Sigmoid colon (tissue), 7 donors: ENCODE measurements around the gene PPP1CB. TPM values are rescaled to one million over a fixed set of nuclear protein-coding genes. Genes with fewer than 3 reads are reported as not detected.

Experiments
- DNase-seq: peaks from one replicate; pipeline ENCODE4 v3.0.0-alpha.2; 2019
- H3K27ac ChIP-seq, 4 donors: fragments of 200-600 bp; sonication (generic); one replicate each; pipeline ENCODE4 v1.5.1; 2016 to 2019; ENCODE audit warnings: mild to moderate bottlenecking in 1 of 4
- H3K27me3 ChIP-seq, 3 donors: fragments of 200-600 bp; sonication (generic); one replicate each; pipeline ENCODE4 v1.5.1; 2019; ENCODE audit warnings: mild to moderate bottlenecking in 1 of 3
- H3K36me3 ChIP-seq, 4 donors: fragments of 200-600 bp; sonication (generic); one replicate each; pipeline ENCODE4 v1.5.1; 2016 to 2019
- H3K4me1 ChIP-seq, 4 donors: fragments of 200-600 bp; sonication (generic); one replicate each; pipeline ENCODE4 v1.5.1; 2017 to 2019
- H3K4me3 ChIP-seq, 4 donors: fragments of 200-600 bp; sonication (generic); one replicate each; pipeline ENCODE4 v1.5.1; 2017 to 2019; ENCODE audit warnings: mild to moderate bottlenecking in 2 of 4, moderate library complexity in 1 of 4
- H3K9me3 ChIP-seq, 4 donors: fragments of 200-600 bp in 3 of 4; sonication (generic) in 3 of 4; one replicate each; pipeline versions ENCODE4 v1.5.1 to v1.6.1; 2013 to 2019
- EP300 ChIP-seq, 4 donors: sonication (generic); formaldehyde crosslinking; IDR thresholded peaks; one replicate each; pipeline ENCODE4 v1.6.1; 2017; ENCODE audit warnings: antibody characterized with exemption in 4 of 4
- POLR2A ChIP-seq, 2 donors: fragments of 450-650 bp; IDR thresholded peaks; one replicate each; pipeline ENCODE4 v1.6.1; 2016; ENCODE audit warnings: antibody characterized with exemption in 2 of 2, mild to moderate bottlenecking in 2 of 2, moderate library complexity in 2 of 2
- POLR2AphosphoS5 ChIP-seq, 4 donors: sonication (generic); formaldehyde crosslinking; IDR thresholded peaks; one replicate each; pipeline ENCODE4 v1.6.1; 2017; ENCODE audit warnings: antibody characterized with exemption in 4 of 4
- WGBS, 2 donors: extraction: QIAGEN DNeasy Blood & Tissue Kit; methylation state at CpG; one replicate each; pipeline ENCODE4 v1.1.7; 2013; 5-methylcytosine and 5-hydroxymethylcytosine counted together
- intact Hi-C: fragments of 100-400 bp; cut with DNase I; formaldehyde crosslinking; loops from one replicate; pipeline ENCODE4 v1.15.1; 2023
- polyA plus RNA-seq, 3 donors: library from polyadenylated mRNA; stranded (reverse); fragments of 200-250 nt; gene quantifications; one replicate each; pipeline ENCODE4 v1.2.3, GENCODE V29; 2013
- total RNA-seq, 4 donors: library from RNA; depleted of rRNA; stranded (reverse); fragments of >200 nt; gene quantifications; one replicate each; pipeline ENCODE4 v1.1.0, GENCODE V29; 2016
- TF ChIP-seq, protein P1 (sequence below), 4 experiments: fragments of 450-650 bp in 3 of 4; fragments of 200-600 bp in 1 of 4; IDR thresholded peaks; one replicate each; pipeline ENCODE4 v1.5.1; 2016 to 2019; ENCODE audit warnings: antibody characterized with exemption in 4 of 4, mild to moderate bottlenecking in 3 of 4, moderate library complexity in 2 of 4
- donor health status: healthy with polysubstance abuse.
- donor health status: Bipolar disorder and iron deficiency.
- donor health status: healthy.

The PPP1CB gene
- total RNA-seq (100 to 1,000 TPM; 446 to 567 (median 515) TPM), polyA plus RNA-seq (100 to 1,000 TPM in 2 of 3 donors, 10 to 100 TPM in 1; 88.7 to 136 (median 112) TPM)

DNA sequence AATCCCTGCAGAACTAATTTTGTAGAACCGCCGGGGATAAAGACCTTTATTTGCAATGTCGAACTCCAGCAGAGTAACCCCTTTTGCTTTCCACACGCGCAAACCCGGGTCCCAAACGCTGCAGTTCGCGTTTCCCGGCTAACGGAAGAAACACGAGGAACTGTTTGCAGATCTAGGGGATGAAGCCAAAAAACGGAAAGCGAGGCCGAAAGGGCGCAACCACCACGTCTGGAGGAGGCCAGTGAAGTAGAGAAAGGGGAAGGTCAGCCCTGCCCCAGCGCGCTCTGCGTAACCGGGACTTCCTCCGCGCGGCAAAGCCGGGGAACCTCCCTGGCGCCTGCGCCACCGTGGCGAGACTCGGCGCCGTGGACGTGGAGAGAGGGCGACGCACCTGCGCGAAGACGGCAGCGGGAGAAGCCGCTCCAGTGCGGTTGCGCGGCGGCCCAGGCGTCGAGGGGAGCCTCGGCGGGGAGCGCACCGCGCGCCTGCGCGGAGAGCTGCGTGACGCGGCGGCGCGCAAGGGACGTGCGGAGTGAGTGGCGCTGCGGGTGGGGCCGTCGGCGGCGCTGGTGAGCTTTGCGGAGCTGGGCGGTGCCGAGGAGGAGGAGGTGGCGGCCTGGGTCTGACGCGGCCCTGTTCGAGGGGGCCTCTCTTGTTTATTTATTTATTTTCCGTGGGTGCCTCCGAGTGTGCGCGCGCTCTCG, at the start of gene PPP1CB:
TSS of gene PPP1CB (plus strand) at position 579 of the 704 bp plus-strand sequence. CDS start 295 bp downstream, outside the sequence.
- intact Hi-C loops = loop anchor here (1.0 to 5.0 kb wide), 3 partner anchors 34 to 121 kb away; partner anchors contain the start of gene TRMT61B
- 0% methylated on average over 81 of the region's 81 CpGs for WGBS, 2 donors
- peak; percentile 98 for DNase-seq
- Histone ChIP-seq H3K36me3 (no peaks in the 10 kb centered on the region), H3K4me1 (peaks cover 0 to 43% (median 36%) of the 10 kb centered on the region in 4 donors), H3K27me3 (no peaks in the 10 kb centered on the region), H3K9me3 (no peaks in the 10 kb centered on the region), H3K27ac (peak within 1 kb of the TSS; percentile 99 to 100 (median 100)), H3K4me3 (peak within 1 kb of the TSS; percentile 91 to 99 (median 92))
- TF ChIP-seq EP300 (IDR thresholded peaks at IDR 0.05) (peak in 1 of 4 donors; percentile 53), POLR2AphosphoS5 (IDR thresholded peaks at IDR 0.05) (peak; percentile 91 to 96 (median 95)), POLR2A (IDR thresholded peaks at IDR 0.05) (peak; percentile 90 to 92)
- TF ChIP-seq, protein P1, sequence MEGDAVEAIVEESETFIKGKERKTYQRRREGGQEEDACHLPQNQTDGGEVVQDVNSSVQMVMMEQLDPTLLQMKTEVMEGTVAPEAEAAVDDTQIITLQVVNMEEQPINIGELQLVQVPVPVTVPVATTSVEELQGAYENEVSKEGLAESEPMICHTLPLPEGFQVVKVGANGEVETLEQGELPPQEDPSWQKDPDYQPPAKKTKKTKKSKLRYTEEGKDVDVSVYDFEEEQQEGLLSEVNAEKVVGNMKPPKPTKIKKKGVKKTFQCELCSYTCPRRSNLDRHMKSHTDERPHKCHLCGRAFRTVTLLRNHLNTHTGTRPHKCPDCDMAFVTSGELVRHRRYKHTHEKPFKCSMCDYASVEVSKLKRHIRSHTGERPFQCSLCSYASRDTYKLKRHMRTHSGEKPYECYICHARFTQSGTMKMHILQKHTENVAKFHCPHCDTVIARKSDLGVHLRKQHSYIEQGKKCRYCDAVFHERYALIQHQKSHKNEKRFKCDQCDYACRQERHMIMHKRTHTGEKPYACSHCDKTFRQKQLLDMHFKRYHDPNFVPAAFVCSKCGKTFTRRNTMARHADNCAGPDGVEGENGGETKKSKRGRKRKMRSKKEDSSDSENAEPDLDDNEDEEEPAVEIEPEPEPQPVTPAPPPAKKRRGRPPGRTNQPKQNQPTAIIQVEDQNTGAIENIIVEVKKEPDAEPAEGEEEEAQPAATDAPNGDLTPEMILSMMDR (IDR thresholded peaks at IDR 0.05) = no peak

DNA sequence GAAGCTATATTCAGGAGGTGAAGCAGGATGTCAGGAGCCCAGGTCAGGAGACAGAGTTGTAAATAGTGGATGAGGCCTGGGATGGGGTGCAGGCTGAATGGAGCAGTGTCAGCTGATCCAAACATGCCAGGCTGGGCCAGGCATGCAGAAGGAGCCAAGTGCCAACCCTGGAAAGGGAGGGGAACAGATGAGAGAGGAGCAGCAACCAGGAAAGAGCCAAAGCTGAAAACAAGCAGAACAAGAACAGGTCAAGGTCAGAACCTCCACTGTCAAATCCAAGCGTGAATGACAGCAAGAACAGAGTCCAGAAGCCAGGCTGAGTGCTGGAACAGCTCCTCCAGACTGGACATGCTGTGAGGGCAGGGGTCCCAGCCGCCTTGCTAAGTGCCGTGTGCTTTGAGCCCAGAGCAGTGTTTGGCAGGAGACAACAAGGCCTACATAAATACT, 49.2 kb upstream of the PPP1CB start:
- Histone ChIP-seq H3K27me3 (no peaks in the 10 kb centered on the region), H3K27ac (peak overlapping the region; percentile 58 to 71 (median 65)), H3K9me3 (no peaks in the 10 kb centered on the region), H3K36me3 (no peaks in the 10 kb centered on the region), H3K4me3 (no peak overlapping the region), H3K4me1 (peaks cover 0 to 17% (median 13%) of the 10 kb centered on the region in 4 donors)
- TF ChIP-seq EP300 (IDR thresholded peaks at IDR 0.05) (peak in 1 of 4 donors; percentile 66), POLR2AphosphoS5 (IDR thresholded peaks at IDR 0.05) (peak in 3 of 4 donors; percentile 24 to 49 (median 39)), POLR2A (IDR thresholded peaks at IDR 0.05) (no peak)
- TF ChIP-seq, protein P1 (IDR thresholded peaks at IDR 0.05) = no peak
- intact Hi-C loops = no loop called here
- 72 to 81% methylated on average over 3 of the region's 3 CpGs for WGBS, 2 donors
- peak; percentile 83 for DNase-seq

GRCh38 chr2:28702878-28703277, 48.8 kb upstream of the PPP1CB start:
- TF ChIP-seq, protein P1 (IDR thresholded peaks at IDR 0.05) = no peak
- no peak for TF ChIP-seq EP300 (IDR thresholded peaks at IDR 0.05)
- no peak for TF ChIP-seq POLR2A (IDR thresholded peaks at IDR 0.05)
- TF ChIP-seq POLR2AphosphoS5 (IDR thresholded peaks at IDR 0.05) = no peak
- 91 to 95% methylated on average over 8 of the region's 8 CpGs for WGBS, 2 donors
- H3K4me1 ChIP-seq = peaks cover 0 to 21% (median 18%) of the 10 kb centered on the region in 4 donors
- no peak overlapping the region for H3K4me3 ChIP-seq
- intact Hi-C loops = no loop called here
- no peak for DNase-seq
- peak overlapping the region; percentile 58 to 71 (median 65) for H3K27ac ChIP-seq
- no peaks in the 10 kb centered on the region for H3K36me3 ChIP-seq
- no peaks in the 10 kb centered on the region for H3K9me3 ChIP-seq
- no peaks in the 10 kb centered on the region for H3K27me3 ChIP-seq

- H3K4me3 ChIP-seq = no peak overlapping the region
- DNase-seq = no peak
- no peak overlapping the region for H3K27ac ChIP-seq
- H3K27me3 ChIP-seq = no peaks in the 10 kb centered on the region
- no peaks in the 10 kb centered on the region for H3K36me3 ChIP-seq
- peaks cover 0 to 24% (median 20%) of the 10 kb centered on the region in 4 donors for H3K4me1 ChIP-seq
- intact Hi-C loops = no loop called here
- 93 to 94% methylated on average over 4 of the region's 4 CpGs for WGBS, 2 donors
- no peaks in the 10 kb centered on the region for H3K9me3 ChIP-seq
- TF ChIP-seq EP300 (IDR thresholded peaks at IDR 0.05) = no peak
- no peak for TF ChIP-seq POLR2A (IDR thresholded peaks at IDR 0.05)
- TF ChIP-seq POLR2AphosphoS5 (IDR thresholded peaks at IDR 0.05) = no peak
- TF ChIP-seq, protein P1 (IDR thresholded peaks at IDR 0.05) = no peak
Measured at GRCh38 chr2:28704621-28705020, 47.0 kb upstream of the PPP1CB start.
